NOMO-1 treated with DMSO at 0.1 percent for 48 hours (cell line): ENCODE results near the gene CPLX4.
A peak's percentile ranks its signal among the peaks of the same experiment; 100 is the strongest.

Experiments used
- DNase-seq: peaks from one replicate; lab custom pipeline; 2025; ENCODE audit not compliant: unreplicated experiment; lab: John Stamatoyannopoulos, UW

Gene CPLX4

GRCh38 chr18:59318460-59319050 lies at the start of gene CPLX4:
Gene CPLX4 (minus strand): TSS chr18:59318649. CDS start chr18:59318462, 187 bp downstream.
- no peak for DNase-seq

- no peak for DNase-seq
Measured at GRCh38 chr18:59360381-59360780, 41.9 kb upstream of the CPLX4 start.

GRCh38 chr18:59359576-59359952 lies 41.1 kb upstream of the CPLX4 start:
- no peak for DNase-seq

- DNase-seq: peak; percentile 81
Measured at GRCh38 chr18:59358712-59359575, 40.5 kb upstream of the CPLX4 start, which contains the start of gene LMAN1. Gene LMAN1 (minus strand): TSS chr18:59359265. CDS start chr18:59359244, 21 bp downstream.

- no peak for DNase-seq
Measured at GRCh38 chr18:59358414-59358711, 39.9 kb upstream of the CPLX4 start.

GRCh38 chr18:59357928-59358327 lies 39.5 kb upstream of the CPLX4 start:
- DNase-seq: peak; percentile 7

GRCh38 chr18:59354731-59355130 lies 36.3 kb upstream of the CPLX4 start:
- no peak for DNase-seq

- DNase-seq: no peak
Measured at GRCh38 chr18:59353079-59353680, 34.7 kb upstream of the CPLX4 start.

- DNase-seq: no peak
Measured at GRCh38 chr18:59352250-59352855, 33.9 kb upstream of the CPLX4 start.

- no peak for DNase-seq
Measured at GRCh38 chr18:59345556-59345955, 27.1 kb upstream of the CPLX4 start.

- DNase-seq: no peak
Measured at GRCh38 chr18:59344996-59345395, 26.5 kb upstream of the CPLX4 start.

GRCh38 chr18:59343926-59344325 lies 25.5 kb upstream of the CPLX4 start:
- DNase-seq: no peak

- DNase-seq: no peak
Measured at GRCh38 chr18:59340817-59341216, 22.4 kb upstream of the CPLX4 start.

- no peak for DNase-seq
Measured at GRCh38 chr18:59340312-59340711, 21.9 kb upstream of the CPLX4 start.

GRCh38 chr18:59332986-59333385 lies 14.5 kb upstream of the CPLX4 start:
- DNase-seq: no peak

GRCh38 chr18:59328683-59329082 lies 10.2 kb upstream of the CPLX4 start:
- DNase-seq: no peak

- no peak for DNase-seq
Measured at GRCh38 chr18:59325965-59326364, 7.5 kb upstream of the CPLX4 start.

GRCh38 chr18:59324623-59324971 lies 6.1 kb upstream of the CPLX4 start:
- DNase-seq: no peak

GRCh38 chr18:59323931-59324622 lies 5.6 kb upstream of the CPLX4 start:
- no peak for DNase-seq

- no peak for DNase-seq
Measured at GRCh38 chr18:59311631-59312030, 6.8 kb downstream of the CPLX4 start.

GRCh38 chr18:59308938-59309260 lies 9.6 kb downstream of the CPLX4 start:
- DNase-seq: no peak
